IMR-90 (cell line): ENCODE results near the gene PLXNA4.

Source experiments
- CTCF ChIP-seq: conservative IDR thresholded peaks from 2 replicates; pipeline ENCODE4 v1.5.1; 2012; ENCODE audit warnings: mild to moderate bottlenecking, low read depth, low read length, improper control_type of control experiment
- MXI1 ChIP-seq: IDR thresholded peaks from 2 replicates; pipeline ENCODE4 v1.6.1; 2012; ENCODE audit warnings: low read depth, mild to moderate bottlenecking, low read length, moderate library complexity, borderline replicate concordance

- no peak for TF ChIP-seq CTCF
- TF ChIP-seq MXI1, result no peak
Measured at GRCh38 chr7:132367004-132367403, 209.3 kb downstream of the PLXNA4 start.
